ACC112 (cell line): ENCODE measurements around the gene FBL.
"Not testable (repeated sequence)": the region's sequence is repeated elsewhere in the genome, so short reads cannot be mapped to it uniquely, and the experiment has no call there.

Experiments used
- H2AFZ ChIP-seq: fragments of 200-600 bp; sonication (generic); one replicate; pipeline ENCODE4 v1.6.0; 2017; ENCODE audit warnings: antibody characterized with exemption, low read length; ENCODE audit not compliant: unreplicated experiment
- H3K27ac ChIP-seq: fragments of 200-600 bp; sonication (generic); 2 replicates; pipeline ENCODE4 v1.5.1; 2014; ENCODE audit warnings: low read depth, mild to moderate bottlenecking, antibody characterized with exemption, low read length, moderate library complexity
- H3K27me3 ChIP-seq: fragments of 200-600 bp; sonication (generic); 2 replicates; pipeline ENCODE4 v1.6.1; 2014; ENCODE audit warnings: mild to moderate bottlenecking, antibody characterized with exemption, low read length, moderate library complexity, mixed read lengths; ENCODE audit not compliant: insufficient read depth
- H3K36me3 ChIP-seq: fragments of 200-600 bp; sonication (generic); 2 replicates; pipeline ENCODE4 v1.6.1; 2016; ENCODE audit warnings: mild to moderate bottlenecking, antibody characterized with exemption, low read length, moderate library complexity, mixed read lengths; ENCODE audit not compliant: insufficient read depth
- H3K4me1 ChIP-seq: fragments of 200-600 bp; sonication (generic); one replicate; pipeline ENCODE4 v1.6.1; 2016; ENCODE audit warnings: low read length, mixed read lengths; ENCODE audit not compliant: insufficient read depth, unreplicated experiment, control insufficient read depth
- H3K4me3 ChIP-seq: fragments of 200-600 bp; sonication (generic); 2 replicates; pipeline ENCODE4 v1.5.1; 2014; ENCODE audit warnings: mild to moderate bottlenecking, low read depth, low read length
- H3K79me2 ChIP-seq: fragments of 200-600 bp; sonication (generic); one replicate; pipeline ENCODE4 v1.6.0; 2016; ENCODE audit warnings: low read length; ENCODE audit not compliant: control insufficient read depth, unreplicated experiment, insufficient read depth

FBL gene

GRCh38 chr19:39845933-39846677 is at the start of gene FBL:
TSS of gene FBL (minus strand) at chr19:39846379. CDS start at chr19:39846300, 79 bp downstream.
- Histone ChIP-seq H2AFZ (peak within 1 kb of the TSS; percentile 44), H3K79me2 (peaks cover 48% of the 10 kb centered on the region), H3K4me3 (peak within 1 kb of the TSS; percentile 86), H3K4me1 (peaks cover 27% of the 10 kb centered on the region), H3K27me3 (no peaks in the 10 kb centered on the region), H3K36me3 (no peaks in the 10 kb centered on the region), H3K27ac (peak within 1 kb of the TSS; percentile 39)

GRCh38 chr19:39895096-39895495 is 48.9 kb upstream of the FBL start:
- H3K36me3 ChIP-seq, H3K79me2 ChIP-seq, H3K27ac ChIP-seq, H3K4me1 ChIP-seq, H3K4me3 ChIP-seq, H3K27me3 ChIP-seq, H2AFZ ChIP-seq: not testable (repeated sequence)

GRCh38 chr19:39894236-39894606 is 48.0 kb upstream of the FBL start:
- H2AFZ ChIP-seq, H3K27ac ChIP-seq, H3K4me3 ChIP-seq, H3K4me1 ChIP-seq, H3K27me3 ChIP-seq, H3K36me3 ChIP-seq, H3K79me2 ChIP-seq: not testable (repeated sequence)

- not testable (repeated sequence) for H3K27me3 ChIP-seq, H2AFZ ChIP-seq
Observed at GRCh38 chr19:39893366-39894235, 47.4 kb upstream of the FBL start.

GRCh38 chr19:39892506-39892902 is 46.3 kb upstream of the FBL start:
- H3K36me3 ChIP-seq, H3K27me3 ChIP-seq, H2AFZ ChIP-seq, H3K4me1 ChIP-seq, H3K27ac ChIP-seq, H3K79me2 ChIP-seq, H3K4me3 ChIP-seq: not testable (repeated sequence)

More at GRCh38 chr19:39893366-39894235, 47.4 kb upstream of the FBL start:
- not testable (repeated sequence) for H3K4me3 ChIP-seq, H3K79me2 ChIP-seq, H3K36me3 ChIP-seq, H3K27ac ChIP-seq, H3K4me1 ChIP-seq

GRCh38 chr19:39891660-39892505 is 45.7 kb upstream of the FBL start:
- not testable (repeated sequence) for H3K27ac ChIP-seq, H3K27me3 ChIP-seq, H3K4me3 ChIP-seq

GRCh38 chr19:39890755-39891551 is 44.8 kb upstream of the FBL start:
- Histone ChIP-seq H2AFZ (no peak overlapping the region), H3K27me3 (peaks cover 9% of the 10 kb centered on the region; the same call in 1 of the 2 replicates), H3K27ac (no peak overlapping the region), H3K4me1 (no peaks in the 10 kb centered on the region), H3K4me3 (no peak overlapping the region), H3K36me3 (no peaks in the 10 kb centered on the region), H3K79me2 (no peaks in the 10 kb centered on the region)

More at GRCh38 chr19:39891660-39892505, 45.7 kb upstream of the FBL start:
- H2AFZ ChIP-seq, H3K4me1 ChIP-seq, H3K36me3 ChIP-seq, H3K79me2 ChIP-seq: not testable (repeated sequence)

- not testable (repeated sequence) for H3K79me2 ChIP-seq, H3K4me1 ChIP-seq, H3K36me3 ChIP-seq, H3K27ac ChIP-seq, H3K27me3 ChIP-seq, H3K4me3 ChIP-seq, H2AFZ ChIP-seq
Observed at GRCh38 chr19:39889872-39890754, 43.9 kb upstream of the FBL start.

- H3K79me2 ChIP-seq, H3K27ac ChIP-seq: not testable (repeated sequence)
Observed at GRCh38 chr19:39887456-39887951, 41.3 kb upstream of the FBL start.

More at GRCh38 chr19:39887456-39887951, 41.3 kb upstream of the FBL start:
- H3K4me1 ChIP-seq, H3K4me3 ChIP-seq, H2AFZ ChIP-seq, H3K27me3 ChIP-seq, H3K36me3 ChIP-seq: not testable (repeated sequence)
